ENCODE measurements around the gene RAB7A.

Gene RAB7A

GRCh38 chr3:128848936-128849335 lies 123.0 kb downstream of the RAB7A start:
- ATAC-seq, result no peak
- H3K27me3 Mint-ChIP-seq, result no peaks in the 10 kb centered on the region
- no peaks in the 10 kb centered on the region for H3K9me3 Mint-ChIP-seq
- DNase-seq, result no peak
- H3K36me3 Mint-ChIP-seq (ENCODE audit: low read depth), result no peaks in the 10 kb centered on the region
- H3K4me1 Mint-ChIP-seq, result peaks cover 22% of the 10 kb centered on the region
- no peak overlapping the region for H3K27ac Mint-ChIP-seq
- no peak overlapping the region for H3K4me3 Mint-ChIP-seq

GRCh38 chr3:128849911-128850455 lies 124.0 kb downstream of the RAB7A start:
- DNase-seq (no peak), ATAC-seq (no peak)
- Mint-ChIP-seq H3K27me3 (no peaks in the 10 kb centered on the region), H3K9me3 (peaks cover 5% of the 10 kb centered on the region), H3K36me3 (ENCODE audit: low read depth) (no peaks in the 10 kb centered on the region), H3K4me3 (no peak overlapping the region), H3K27ac (no peak overlapping the region), H3K4me1 (peaks cover 21% of the 10 kb centered on the region)

GRCh38 chr3:128850544-128850943 lies 124.6 kb downstream of the RAB7A start:
- peaks cover 10% of the 10 kb centered on the region for H3K9me3 Mint-ChIP-seq
- no peak overlapping the region for H3K27ac Mint-ChIP-seq
- no peaks in the 10 kb centered on the region for H3K27me3 Mint-ChIP-seq
- H3K36me3 Mint-ChIP-seq (ENCODE audit: low read depth), result no peaks in the 10 kb centered on the region
- no peak for DNase-seq
- no peak overlapping the region for H3K4me3 Mint-ChIP-seq
- ATAC-seq, result no peak
- H3K4me1 Mint-ChIP-seq, result peaks cover 16% of the 10 kb centered on the region

GRCh38 chr3:128851601-128852000 lies 125.6 kb downstream of the RAB7A start:
- peaks cover 6% of the 10 kb centered on the region for H3K4me1 Mint-ChIP-seq
- peaks cover 10% of the 10 kb centered on the region for H3K9me3 Mint-ChIP-seq
- no peak overlapping the region for H3K27ac Mint-ChIP-seq
- no peaks in the 10 kb centered on the region for H3K27me3 Mint-ChIP-seq
- no peak overlapping the region for H3K4me3 Mint-ChIP-seq
- DNase-seq (no peak), ATAC-seq (no peak)
- H3K36me3 Mint-ChIP-seq (ENCODE audit: low read depth), result no peaks in the 10 kb centered on the region

GRCh38 chr3:128853826-128854225 lies 127.8 kb downstream of the RAB7A start:
- Mint-ChIP-seq H3K36me3 (ENCODE audit: low read depth) (peaks cover 2% of the 10 kb centered on the region), H3K27me3 (no peaks in the 10 kb centered on the region)
- DNase-seq, result no peak

GRCh38 chr3:128854475-128854874 lies 128.5 kb downstream of the RAB7A start:
- no peak for ATAC-seq
- H3K36me3 Mint-ChIP-seq (ENCODE audit: low read depth), result peaks cover 5% of the 10 kb centered on the region
- H3K27ac Mint-ChIP-seq, result no peak overlapping the region
- H3K4me1 Mint-ChIP-seq, result no peaks in the 10 kb centered on the region
- H3K27me3 Mint-ChIP-seq, result no peaks in the 10 kb centered on the region
- no peak for DNase-seq
- H3K9me3 Mint-ChIP-seq, result peaks cover 24% of the 10 kb centered on the region
- H3K4me3 Mint-ChIP-seq, result no peak overlapping the region

More at GRCh38 chr3:128853826-128854225, 127.8 kb downstream of the RAB7A start:
- no peak for ATAC-seq
- Mint-ChIP-seq H3K27ac (no peak overlapping the region), H3K4me1 (no peaks in the 10 kb centered on the region), H3K4me3 (no peak overlapping the region), H3K9me3 (peaks cover 19% of the 10 kb centered on the region)

- Mint-ChIP-seq H3K36me3 (ENCODE audit: low read depth) (peaks cover 13% of the 10 kb centered on the region), H3K9me3 (peaks cover 35% of the 10 kb centered on the region), H3K27ac (no peak overlapping the region), H3K27me3 (no peaks in the 10 kb centered on the region), H3K4me3 (no peak overlapping the region), H3K4me1 (no peaks in the 10 kb centered on the region)
- ATAC-seq, result no peak
- DNase-seq, result no peak
Observed at GRCh38 chr3:128855569-128855968, 129.6 kb downstream of the RAB7A start.

- Mint-ChIP-seq H3K4me3 (no peak overlapping the region), H3K27me3 (no peaks in the 10 kb centered on the region), H3K4me1 (no peaks in the 10 kb centered on the region), H3K36me3 (ENCODE audit: low read depth) (peaks cover 16% of the 10 kb centered on the region), H3K27ac (no peak overlapping the region), H3K9me3 (peaks cover 42% of the 10 kb centered on the region)
- DNase-seq (no peak), ATAC-seq (no peak)
Observed at GRCh38 chr3:128858167-128858566, 132.2 kb downstream of the RAB7A start.

GRCh38 chr3:128859630-128860029 lies 133.6 kb downstream of the RAB7A start:
- Mint-ChIP-seq H3K36me3 (ENCODE audit: low read depth) (peaks cover 16% of the 10 kb centered on the region), H3K9me3 (peaks cover 41% of the 10 kb centered on the region), H3K4me1 (no peaks in the 10 kb centered on the region), H3K27ac (no peak overlapping the region), H3K4me3 (no peak overlapping the region), H3K27me3 (no peaks in the 10 kb centered on the region)
- ATAC-seq (no peak), DNase-seq (no peak)

GRCh38 chr3:128861491-128861890 lies 135.5 kb downstream of the RAB7A start:
- Mint-ChIP-seq H3K4me3 (no peak overlapping the region), H3K27me3 (no peaks in the 10 kb centered on the region), H3K9me3 (peaks cover 32% of the 10 kb centered on the region), H3K36me3 (ENCODE audit: low read depth) (peaks cover 16% of the 10 kb centered on the region), H3K4me1 (no peaks in the 10 kb centered on the region), H3K27ac (no peak overlapping the region)
- DNase-seq (no peak), ATAC-seq (no peak)

- peak; percentile 30 for DNase-seq
- no peak overlapping the region for H3K27ac Mint-ChIP-seq
- no peaks in the 10 kb centered on the region for H3K27me3 Mint-ChIP-seq
- H3K4me1 Mint-ChIP-seq, result peaks cover 3% of the 10 kb centered on the region
- H3K36me3 Mint-ChIP-seq (ENCODE audit: low read depth), result peaks cover 16% of the 10 kb centered on the region
- peaks cover 27% of the 10 kb centered on the region for H3K9me3 Mint-ChIP-seq
- no peak overlapping the region for H3K4me3 Mint-ChIP-seq
- no peak for ATAC-seq
Observed at GRCh38 chr3:128863560-128863959, 137.6 kb downstream of the RAB7A start.
